IMR-90 (cell line): ENCODE results near the gene GRID1. TPM values are rescaled to one million over a fixed set of nuclear protein-coding genes. Genes with fewer than 3 reads are reported as not detected.

Experiments used
- ATAC-seq: fragments of 200-7000 bp; cut with Tn5 transposase; 2 replicates; pipeline ENCODE4 v1.9.1; 2020; ENCODE audit warnings: low read depth, mild to moderate bottlenecking, moderate library complexity
- BruUV-seq: library from RNA; stranded (reverse); fragments of 400-500 nt; replicated peaks from 2 replicates; lab custom pipeline; 2021; lab: Mats Ljungman, UMichigan
- CTCF ChIA-PET: fragments of 300-600 bp; formaldehyde crosslinking; extraction: SDS; loops from one replicate; lab custom pipeline; 2021; ENCODE audit warnings: antibody characterized with exemption; lab: Yijun Ruan, JAX
- POLR2A ChIA-PET: fragments of 300-600 bp; sonication (Branson Sonifier 250); formaldehyde crosslinking; loops from one replicate; lab custom pipeline; 2022; ENCODE audit warnings: antibody characterized with exemption; ENCODE audit not compliant: unreplicated experiment; lab: Charles Lee
- DNase-seq: peaks from one replicate; pipeline ENCODE4 v3.0.0; 2013
- H2AFZ ChIP-seq: replicated peaks from 2 replicates; pipeline ENCODE3; 2013; ENCODE audit warnings: low read length, mild to moderate bottlenecking; ENCODE audit not compliant: poor library complexity
- H2AK5ac ChIP-seq: 2 replicates; pipeline ENCODE4 v1.6.1; 2013; ENCODE audit warnings: low read depth, low read length, inconsistent platforms
- H2AK9ac ChIP-seq: replicated peaks from 2 replicates; pipeline ENCODE3; 2013; ENCODE audit warnings: mild to moderate bottlenecking, low read depth, low read length, moderate library complexity; ENCODE audit not compliant: poor library complexity
- H2BK120ac ChIP-seq: 2 replicates; pipeline ENCODE4 v1.6.1; 2013; ENCODE audit warnings: low read depth, low read length, inconsistent platforms
- H2BK15ac ChIP-seq: 3 replicates; pipeline ENCODE4 v1.6.1; 2013; ENCODE audit warnings: low read depth, low read length, inconsistent platforms
- H2BK20ac ChIP-seq: 2 replicates; pipeline ENCODE4 v1.6.1; 2013; ENCODE audit warnings: low read depth, mild to moderate bottlenecking, inconsistent platforms, low read length, moderate library complexity
- H2BK5ac ChIP-seq: 2 replicates; pipeline ENCODE4 v1.6.1; 2013; ENCODE audit warnings: mild to moderate bottlenecking, low read depth, low read length, inconsistent platforms; ENCODE audit not compliant: poor library complexity, severe bottlenecking
- H3K14ac ChIP-seq: replicated peaks from 2 replicates; pipeline ENCODE4 v1.6.1; 2013; ENCODE audit warnings: low read depth, low read length, inconsistent platforms
- H3K18ac ChIP-seq: 2 replicates; pipeline ENCODE4 v1.6.1; 2013; ENCODE audit warnings: low read depth, low read length, control low read depth
- H3K23ac ChIP-seq: 2 replicates; pipeline ENCODE4 v1.6.1; 2013; ENCODE audit warnings: low read depth, low read length, inconsistent platforms
- H3K27ac ChIP-seq: 2 replicates; pipeline ENCODE4 v1.5.1; 2013; ENCODE audit warnings: mild to moderate bottlenecking, control low read depth, low read length; ENCODE audit not compliant: insufficient read depth
- H3K27me3 ChIP-seq: 2 replicates; pipeline ENCODE4 v1.6.1; 2013; ENCODE audit warnings: low read length; ENCODE audit not compliant: control insufficient read depth, insufficient read depth
- H3K36me3 ChIP-seq: 2 replicates; pipeline ENCODE4 v1.6.1; 2013; ENCODE audit warnings: low read length, mixed read lengths; ENCODE audit not compliant: control insufficient read depth, insufficient read depth
- H3K4ac ChIP-seq: 2 replicates; pipeline ENCODE4 v1.6.1; 2013; ENCODE audit warnings: low read depth, low read length, inconsistent platforms
- H3K4me1 ChIP-seq: 2 replicates; pipeline ENCODE4 v1.6.1; 2013; ENCODE audit warnings: low read length, mixed read lengths; ENCODE audit not compliant: control insufficient read depth, insufficient read depth
- H3K4me2 ChIP-seq: 2 replicates; pipeline ENCODE4 v1.6.1; 2013; ENCODE audit warnings: low read depth, mild to moderate bottlenecking, control low read depth, low read length, moderate library complexity
- H3K4me3 ChIP-seq: 2 replicates; pipeline ENCODE4 v1.5.1; 2013; ENCODE audit warnings: low read depth, mild to moderate bottlenecking, control low read depth, low read length, moderate library complexity; ENCODE audit not compliant: insufficient read depth
- H3K56ac ChIP-seq: 2 replicates; pipeline ENCODE4 v1.6.1; 2013; ENCODE audit warnings: low read length, inconsistent platforms; ENCODE audit not compliant: insufficient read depth; ENCODE audit errors: extremely low read depth
- H3K79me1 ChIP-seq, 2 experiments: 2 replicates each; pipeline ENCODE4 v1.6.1; 2013; ENCODE audit warnings: low read length in 2 of 2, inconsistent platforms in 1 of 2, low read depth in 1 of 2
- H3K9ac ChIP-seq: 2 replicates; pipeline ENCODE4 v1.6.1; 2013; ENCODE audit warnings: low read depth, low read length, control low read depth
- H3K9me1 ChIP-seq: 2 replicates; pipeline ENCODE4 v1.6.1; 2013; ENCODE audit warnings: low read length, inconsistent platforms; ENCODE audit not compliant: insufficient read depth
- H3K9me3 ChIP-seq: 2 replicates; pipeline ENCODE4 v1.6.1; 2013; ENCODE audit warnings: low read length; ENCODE audit not compliant: control insufficient read depth, insufficient read depth
- H4K20me1 ChIP-seq: 2 replicates; pipeline ENCODE4 v1.6.1; 2013; ENCODE audit warnings: low read length, inconsistent platforms; ENCODE audit not compliant: insufficient read depth
- H4K5ac ChIP-seq: 2 replicates; pipeline ENCODE4 v1.6.1; 2013; ENCODE audit warnings: mild to moderate bottlenecking, low read depth, low read length, control low read depth
- H4K8ac ChIP-seq, 2 experiments: 2 replicates each; pipeline ENCODE4 v1.6.1; 2013; ENCODE audit warnings: low read depth in 2 of 2, low read length in 2 of 2, control low read depth in 1 of 2, inconsistent platforms in 1 of 2
- H4K91ac ChIP-seq: 2 replicates; pipeline ENCODE4 v1.6.1; 2013; ENCODE audit warnings: low read depth, low read length, inconsistent platforms; ENCODE audit not compliant: insufficient read depth
- CHD1 ChIP-seq: IDR thresholded peaks from 2 replicates; pipeline ENCODE4 v1.6.1; 2012; ENCODE audit warnings: low read depth, low read length, improper control_type of control experiment
- MAFK ChIP-seq: IDR thresholded peaks from 2 replicates; pipeline ENCODE4 v1.6.1; 2012; ENCODE audit warnings: low read depth, low read length, improper control_type of control experiment
- MAZ ChIP-seq: IDR thresholded peaks from 2 replicates; pipeline ENCODE4 v1.6.1; 2012; ENCODE audit warnings: low read depth, mild to moderate bottlenecking, low read length, improper control_type of control experiment, moderate library complexity, borderline replicate concordance
- MXI1 ChIP-seq: IDR thresholded peaks from 2 replicates; pipeline ENCODE4 v1.6.1; 2012; ENCODE audit warnings: low read depth, mild to moderate bottlenecking, low read length, moderate library complexity, borderline replicate concordance
- NFE2L2 ChIP-seq: fragments of 150-350 bp; IDR thresholded peaks from 2 replicates; pipeline ENCODE4 v1.6.1; 2016; ENCODE audit warnings: low read depth, mild to moderate bottlenecking, low read length
- RAD21 ChIP-seq: IDR thresholded peaks from 2 replicates; pipeline ENCODE4 v1.6.1; 2012; ENCODE audit warnings: low read length, improper control_type of control experiment
- RCOR1 ChIP-seq: IDR thresholded peaks from 2 replicates; pipeline ENCODE4 v1.6.1; 2012; ENCODE audit warnings: mild to moderate bottlenecking, low read length, improper control_type of control experiment; ENCODE audit not compliant: insufficient replicate concordance
- SMC3 ChIP-seq: fragments of 150-350 bp; IDR thresholded peaks from 2 replicates; pipeline ENCODE4 v1.6.1; 2016; ENCODE audit warnings: low read depth, mild to moderate bottlenecking, antibody characterized with exemption, low read length, moderate library complexity
- WGBS, 2 experiments: methylation state at CpG; one replicate each; pipeline versions ENCODE4 v1.1.5 to v1.1.7; 2013; ENCODE audit warnings: missing lambda C conversion rate in 2 of 2; ENCODE audit not compliant: insufficient read length in 1 of 2; ENCODE audit errors: extremely low coverage in 2 of 2; 5-methylcytosine and 5-hydroxymethylcytosine counted together
- dilution Hi-C: fragments of 300-500 bp; cut with HindIII; formaldehyde crosslinking; loops from one replicate; pipeline ENCODE4 v1.14.3; 2018; ENCODE audit warnings: low sequenced_read_pairs; ENCODE audit not compliant: unreplicated experiment
- in situ Hi-C: fragments of 300-500 bp; cut with MboI; formaldehyde crosslinking; loops from 3 replicates; pipeline ENCODE4 v1.14.3; 2019; ENCODE audit warnings: low sequenced_read_pairs, inconsistent platforms, mixed read lengths
- intact Hi-C: fragments of 100-400 bp; cut with micrococcal nuclease; formaldehyde crosslinking; loops from 2 replicates; pipeline ENCODE4 v1.10.0; 2022
- polyA plus RNA-seq, 3 experiments: library from polyadenylated mRNA; depleted of rRNA; stranded (reverse); fragments of >200 nt; gene quantifications; 2 replicates each; pipeline ENCODE4 v1.2.3, GENCODE V29; 2012; ENCODE audit warnings: low replicate concordance in 1 of 3
- total RNA-seq: library from RNA; depleted of rRNA; stranded (reverse); fragments of >200 nt; gene quantifications from 2 replicates; pipeline ENCODE4 v1.2.3, GENCODE V29; 2012
- TF ChIP-seq, protein P1 (sequence below): conservative IDR thresholded peaks from 2 replicates; pipeline ENCODE4 v1.5.1; 2012; ENCODE audit warnings: mild to moderate bottlenecking, low read depth, low read length, improper control_type of control experiment
- TF ChIP-seq, protein P2 (sequence below): fragments of 150-350 bp; IDR thresholded peaks from 2 replicates; pipeline ENCODE4 v1.6.1; 2017; ENCODE audit warnings: mild to moderate bottlenecking, antibody characterized with exemption, low read length, low read depth

Gene GRID1
- total and polyA plus RNA-seq, 2 of the 4 experiments (the other 2 are of a cell fraction), result not detected

DNA sequence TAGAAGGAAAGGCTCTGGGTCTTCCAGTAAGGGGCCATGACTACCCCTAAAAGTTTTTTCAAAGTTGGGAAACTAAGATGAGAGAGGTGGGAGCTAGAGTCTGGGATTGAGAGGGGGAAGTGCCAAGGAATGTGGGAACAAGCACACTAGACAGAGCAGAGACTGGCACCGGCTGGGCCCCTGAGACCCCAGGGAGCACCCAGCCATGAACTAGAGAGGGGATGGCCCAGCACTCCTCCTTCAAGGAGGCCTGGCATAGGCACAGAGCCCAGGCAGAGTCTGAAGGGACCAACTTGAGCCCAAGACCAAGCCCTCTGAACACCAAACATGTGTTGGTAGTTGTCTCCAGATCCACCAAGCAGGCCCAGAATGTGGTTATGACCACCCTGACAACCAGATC lies 119.0 kb downstream of the GRID1 start:
- no peaks in the 10 kb centered on the region for H3K36me3 ChIP-seq
- CTCF ChIA-PET, result no interaction called here
- in situ Hi-C loops, result no loop called here
- DNase-seq (no peak), ATAC-seq (no peak)
- no peak overlapping the region for H3K18ac ChIP-seq
- H2AFZ ChIP-seq, result no peak overlapping the region
- no peak overlapping the region for H3K27ac ChIP-seq
- no peak overlapping the region for H3K23ac ChIP-seq
- no peak overlapping the region for H2BK120ac ChIP-seq
- H3K4ac ChIP-seq, result no peak overlapping the region
- H3K4me2 ChIP-seq, result no peak overlapping the region
- no peaks in the 10 kb centered on the region for H3K9me3 ChIP-seq
- WGBS, 2 experiments, result no CpG with 5 or more reads among the region's 1 CpG
- H3K4me1 ChIP-seq, result no peaks in the 10 kb centered on the region
- TF ChIP-seq RAD21, result no peak
- no peak for TF ChIP-seq CHD1
- TF ChIP-seq, protein P1, sequence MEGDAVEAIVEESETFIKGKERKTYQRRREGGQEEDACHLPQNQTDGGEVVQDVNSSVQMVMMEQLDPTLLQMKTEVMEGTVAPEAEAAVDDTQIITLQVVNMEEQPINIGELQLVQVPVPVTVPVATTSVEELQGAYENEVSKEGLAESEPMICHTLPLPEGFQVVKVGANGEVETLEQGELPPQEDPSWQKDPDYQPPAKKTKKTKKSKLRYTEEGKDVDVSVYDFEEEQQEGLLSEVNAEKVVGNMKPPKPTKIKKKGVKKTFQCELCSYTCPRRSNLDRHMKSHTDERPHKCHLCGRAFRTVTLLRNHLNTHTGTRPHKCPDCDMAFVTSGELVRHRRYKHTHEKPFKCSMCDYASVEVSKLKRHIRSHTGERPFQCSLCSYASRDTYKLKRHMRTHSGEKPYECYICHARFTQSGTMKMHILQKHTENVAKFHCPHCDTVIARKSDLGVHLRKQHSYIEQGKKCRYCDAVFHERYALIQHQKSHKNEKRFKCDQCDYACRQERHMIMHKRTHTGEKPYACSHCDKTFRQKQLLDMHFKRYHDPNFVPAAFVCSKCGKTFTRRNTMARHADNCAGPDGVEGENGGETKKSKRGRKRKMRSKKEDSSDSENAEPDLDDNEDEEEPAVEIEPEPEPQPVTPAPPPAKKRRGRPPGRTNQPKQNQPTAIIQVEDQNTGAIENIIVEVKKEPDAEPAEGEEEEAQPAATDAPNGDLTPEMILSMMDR, result no peak
- TF ChIP-seq NFE2L2, result no peak
- no peak for TF ChIP-seq MAZ
- no peak for TF ChIP-seq SMC3
- no peak for TF ChIP-seq MAFK
- TF ChIP-seq MXI1, result no peak
- no peak for TF ChIP-seq RCOR1
- TF ChIP-seq, protein P2, sequence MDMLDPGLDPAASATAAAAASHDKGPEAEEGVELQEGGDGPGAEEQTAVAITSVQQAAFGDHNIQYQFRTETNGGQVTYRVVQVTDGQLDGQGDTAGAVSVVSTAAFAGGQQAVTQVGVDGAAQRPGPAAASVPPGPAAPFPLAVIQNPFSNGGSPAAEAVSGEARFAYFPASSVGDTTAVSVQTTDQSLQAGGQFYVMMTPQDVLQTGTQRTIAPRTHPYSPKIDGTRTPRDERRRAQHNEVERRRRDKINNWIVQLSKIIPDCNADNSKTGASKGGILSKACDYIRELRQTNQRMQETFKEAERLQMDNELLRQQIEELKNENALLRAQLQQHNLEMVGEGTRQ, result no peak
- no peaks in the 10 kb centered on the region for H3K9me1 ChIP-seq
- intact Hi-C loops, result no loop called here
- no peak overlapping the region for H3K9ac ChIP-seq
- no peak overlapping the region for H2BK20ac ChIP-seq
- no peaks in the 10 kb centered on the region for H4K20me1 ChIP-seq
- no peak overlapping the region for H4K8ac ChIP-seq
- H3K56ac ChIP-seq, result no peak overlapping the region
- dilution Hi-C loops, result no loop called here
- no peak overlapping the region for H3K14ac ChIP-seq
- H2AK5ac ChIP-seq, result no peak overlapping the region
- no peaks in the 10 kb centered on the region for H3K27me3 ChIP-seq
- H2AK9ac ChIP-seq, result no peak overlapping the region
- H4K5ac ChIP-seq, result no peak overlapping the region
- no TSS peak for BruUV-seq
- POLR2A ChIA-PET, result no interaction called here
- H4K91ac ChIP-seq, result no peak overlapping the region
- H2BK5ac ChIP-seq, result no peak overlapping the region
- no peak overlapping the region for H2BK15ac ChIP-seq
- H3K4me3 ChIP-seq, result no peak overlapping the region
- no peaks in the 10 kb centered on the region for H3K79me1 ChIP-seq
